Loucy (cell line): ENCODE data around the gene DBI.
"Not testable (repeated sequence)": the region's sequence is repeated elsewhere in the genome, so short reads cannot be mapped to it uniquely, and the experiment has no call there.

Experiments
- EZH2phosphoT487 ChIP-seq: fragments of 200-600 bp; IDR thresholded peaks from 2 replicates; pipeline ENCODE4 v1.6.1; 2018; ENCODE audit warnings: antibody characterized with exemption, mild to moderate bottlenecking, moderate library complexity, borderline replicate concordance
- TF ChIP-seq, protein P1 (sequence below): fragments of 200-600 bp; sonication (generic); conservative IDR thresholded peaks from 2 replicates; pipeline ENCODE4 v1.5.1; 2014; ENCODE audit warnings: mild to moderate bottlenecking, antibody characterized with exemption, low read length

DNA sequence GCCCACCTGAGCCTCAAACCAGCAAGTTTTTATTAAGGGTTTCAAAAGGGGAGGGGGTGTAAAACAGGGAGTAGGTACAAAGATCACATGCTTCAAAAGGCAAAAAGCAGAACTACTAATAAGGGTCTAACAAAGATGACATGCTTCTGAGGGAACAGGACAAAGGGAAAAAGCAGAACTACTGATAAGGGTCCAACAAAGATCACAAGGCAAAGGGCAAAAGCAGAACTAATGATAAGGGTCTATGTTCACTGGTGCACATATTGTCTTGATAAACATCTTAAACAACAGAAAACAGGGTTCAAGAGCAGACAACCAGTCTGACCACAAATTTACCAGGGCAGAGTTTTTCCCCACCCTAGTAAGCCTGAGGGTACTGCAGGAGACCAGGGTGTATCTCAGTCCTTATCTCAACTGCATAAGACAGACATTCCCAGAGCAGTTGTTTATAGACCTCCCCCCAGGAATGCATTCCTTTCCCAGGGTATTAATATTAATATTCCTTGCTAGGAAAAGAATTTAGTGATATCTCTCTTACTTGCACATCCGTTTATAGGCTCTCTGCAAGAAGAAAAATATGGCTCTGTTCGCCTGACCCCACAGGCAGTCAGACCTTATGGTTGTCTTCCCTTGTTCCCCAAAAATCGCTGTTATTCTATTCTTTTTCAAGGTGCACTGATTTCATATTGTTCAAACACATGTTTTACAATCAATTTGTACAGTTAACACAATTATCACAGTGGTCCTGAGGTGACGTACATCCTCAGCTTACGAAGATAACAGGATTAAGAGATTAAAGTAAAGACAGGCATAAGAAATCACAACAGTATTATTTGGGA lies 7.3 kb downstream of the DBI start:
- TF ChIP-seq, protein P1, sequence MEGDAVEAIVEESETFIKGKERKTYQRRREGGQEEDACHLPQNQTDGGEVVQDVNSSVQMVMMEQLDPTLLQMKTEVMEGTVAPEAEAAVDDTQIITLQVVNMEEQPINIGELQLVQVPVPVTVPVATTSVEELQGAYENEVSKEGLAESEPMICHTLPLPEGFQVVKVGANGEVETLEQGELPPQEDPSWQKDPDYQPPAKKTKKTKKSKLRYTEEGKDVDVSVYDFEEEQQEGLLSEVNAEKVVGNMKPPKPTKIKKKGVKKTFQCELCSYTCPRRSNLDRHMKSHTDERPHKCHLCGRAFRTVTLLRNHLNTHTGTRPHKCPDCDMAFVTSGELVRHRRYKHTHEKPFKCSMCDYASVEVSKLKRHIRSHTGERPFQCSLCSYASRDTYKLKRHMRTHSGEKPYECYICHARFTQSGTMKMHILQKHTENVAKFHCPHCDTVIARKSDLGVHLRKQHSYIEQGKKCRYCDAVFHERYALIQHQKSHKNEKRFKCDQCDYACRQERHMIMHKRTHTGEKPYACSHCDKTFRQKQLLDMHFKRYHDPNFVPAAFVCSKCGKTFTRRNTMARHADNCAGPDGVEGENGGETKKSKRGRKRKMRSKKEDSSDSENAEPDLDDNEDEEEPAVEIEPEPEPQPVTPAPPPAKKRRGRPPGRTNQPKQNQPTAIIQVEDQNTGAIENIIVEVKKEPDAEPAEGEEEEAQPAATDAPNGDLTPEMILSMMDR = not testable (repeated sequence)
- TF ChIP-seq EZH2phosphoT487 = not testable (repeated sequence)
